NOMO-1 (cell line): ENCODE results near the gene WDR55.
A peak's percentile ranks its signal among the peaks of the same experiment; 100 is the strongest.
"Not testable (repeated sequence)": the region's sequence is repeated elsewhere in the genome, so short reads cannot be mapped to it uniquely, and the experiment has no call there.

Experiments used
- DNase-seq, 2 experiments: peaks; one replicate each; lab custom pipeline; 2025; ENCODE audit not compliant: unreplicated experiment in 2 of 2; lab: John Stamatoyannopoulos, UW

The WDR55 gene

DNA sequence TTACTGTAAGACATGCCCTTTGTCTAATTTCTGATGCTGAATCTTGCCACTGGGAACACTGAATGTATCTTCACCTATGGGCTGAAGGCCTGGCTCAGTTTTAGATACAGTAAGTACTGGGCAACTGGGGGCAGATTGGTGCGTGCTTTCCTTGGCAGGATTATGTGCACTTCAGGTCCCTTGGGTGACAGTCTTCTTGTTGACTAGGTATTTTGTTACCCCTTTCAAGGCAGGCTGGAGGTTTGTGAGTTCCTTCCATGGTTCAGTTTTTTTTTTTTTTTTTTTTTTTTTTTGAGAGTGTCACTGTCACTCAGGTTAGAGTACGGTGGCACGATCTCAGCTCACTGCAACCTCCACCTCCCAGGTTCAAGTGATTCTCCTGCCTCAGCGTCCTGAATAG, 43.1 kb downstream of the WDR55 start:
- DNase-seq: no peak

DNA sequence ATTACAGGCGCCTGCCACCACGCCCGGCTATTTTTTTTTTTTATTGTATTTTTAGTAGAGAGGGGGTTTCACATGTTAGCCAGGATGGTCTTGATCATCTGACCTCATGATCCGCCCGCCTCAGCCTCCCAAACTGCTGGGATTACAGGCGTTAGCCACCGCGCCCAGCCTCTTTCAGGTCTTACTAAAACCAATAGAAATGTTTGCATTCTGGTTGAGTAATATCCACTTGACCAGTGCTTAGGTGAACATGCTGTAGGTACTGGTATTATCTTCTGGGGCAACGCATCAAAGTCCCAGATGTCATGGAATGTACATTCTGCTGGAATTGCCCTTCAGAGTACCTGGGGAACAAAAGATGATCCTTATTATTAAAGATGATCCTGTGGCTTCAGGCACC, 44.1 kb downstream of the WDR55 start:
- not testable (repeated sequence) for DNase-seq

DNA sequence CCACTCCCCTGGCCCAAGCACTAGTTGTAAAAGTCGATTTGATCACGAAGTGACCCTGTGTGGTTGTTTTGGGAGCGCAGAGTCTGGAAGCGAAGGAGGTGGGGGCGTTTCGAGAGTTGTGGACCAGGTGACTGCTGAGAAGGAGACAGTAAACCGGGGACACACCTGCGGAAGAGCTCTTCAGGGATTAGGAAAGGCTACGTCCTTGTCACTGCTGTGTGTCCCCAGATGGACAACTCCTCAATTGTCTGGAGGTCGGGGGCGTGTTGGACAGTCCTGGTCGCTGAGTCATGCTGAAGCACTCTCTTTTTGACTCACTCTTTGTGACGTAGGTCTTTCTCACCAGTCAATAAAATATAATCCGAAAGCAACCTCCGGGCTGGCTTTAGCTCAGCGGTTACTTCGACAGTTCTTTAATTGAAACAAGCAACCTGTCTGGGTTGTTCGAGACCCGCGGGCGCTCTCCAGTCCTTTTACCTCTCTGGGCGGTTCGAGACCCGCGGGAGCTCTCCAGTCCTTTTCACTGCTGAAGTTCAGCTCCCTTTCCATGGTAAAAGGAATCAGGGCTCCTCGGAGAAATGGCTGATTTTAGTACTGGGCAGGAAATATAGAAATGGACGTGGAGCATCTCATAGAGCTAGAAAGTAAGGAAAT, 46.3 kb downstream of the WDR55 start:
- DNase-seq: peak; percentile 79 to 87

DNA sequence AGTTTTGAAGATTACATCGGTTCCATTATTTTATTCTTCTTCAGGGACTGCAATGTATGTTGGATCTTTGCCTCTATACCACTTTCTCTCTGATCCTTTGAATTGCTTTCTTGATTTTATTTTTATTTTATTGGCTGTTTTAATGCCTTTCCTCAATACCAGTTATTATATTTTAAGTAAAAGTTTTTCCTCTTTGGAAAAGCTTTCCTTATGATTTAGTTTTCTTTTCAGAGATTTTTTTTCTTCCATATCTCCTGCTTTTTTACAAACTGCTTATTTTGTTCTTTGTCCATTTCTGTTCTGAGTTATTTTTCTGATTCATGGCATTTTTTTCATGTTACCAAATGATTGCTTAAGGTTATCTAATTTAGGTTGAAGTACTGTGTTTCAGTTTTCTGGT, 47.1 kb downstream of the WDR55 start:
- DNase-seq: no peak

- DNase-seq: no peak
Observed at GRCh38 chr5:140713562-140714094, 48.9 kb downstream of the WDR55 start.

GRCh38 chr5:140716238-140716637, 51.5 kb downstream of the WDR55 start:
- DNase-seq: not testable (repeated sequence)

DNA sequence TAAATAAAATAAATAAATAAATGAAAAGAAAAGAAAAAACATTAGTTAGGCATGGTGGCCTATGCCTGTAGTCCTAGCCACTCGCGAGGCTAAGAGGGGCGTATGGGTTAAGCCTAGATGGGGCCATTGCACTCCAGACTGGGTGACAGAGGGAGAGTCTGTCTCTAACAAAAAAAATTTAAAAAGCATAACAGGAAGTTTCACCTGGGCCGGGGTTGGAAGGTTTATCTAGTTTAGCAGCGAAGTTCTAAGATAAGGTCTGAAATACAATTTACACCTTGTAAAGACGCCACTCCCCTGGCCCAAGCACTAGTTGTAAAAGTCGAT, 53.5 kb downstream of the WDR55 start:
- DNase-seq: no peak

DNA sequence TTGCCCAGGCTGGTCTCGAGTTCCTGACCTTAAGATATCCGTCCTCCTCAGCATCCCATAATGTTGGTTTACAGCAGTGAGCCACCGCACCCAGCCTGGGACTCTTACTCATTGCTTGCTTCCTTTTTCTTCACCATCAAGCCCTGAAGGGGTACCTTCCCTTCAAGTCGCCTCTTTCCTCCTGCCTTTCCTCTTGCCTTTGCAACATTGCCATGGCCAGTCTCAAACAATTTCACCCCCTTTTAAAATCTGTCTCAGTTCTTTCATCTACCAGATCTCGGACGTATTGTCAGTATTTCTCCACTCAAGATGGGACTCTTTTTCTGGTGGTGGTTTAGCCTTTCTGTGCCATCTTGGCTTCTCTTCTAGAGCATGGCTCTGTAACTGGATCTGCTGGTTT, 56.0 kb downstream of the WDR55 start:
- peak; percentile 21 to 31 for DNase-seq

DNA sequence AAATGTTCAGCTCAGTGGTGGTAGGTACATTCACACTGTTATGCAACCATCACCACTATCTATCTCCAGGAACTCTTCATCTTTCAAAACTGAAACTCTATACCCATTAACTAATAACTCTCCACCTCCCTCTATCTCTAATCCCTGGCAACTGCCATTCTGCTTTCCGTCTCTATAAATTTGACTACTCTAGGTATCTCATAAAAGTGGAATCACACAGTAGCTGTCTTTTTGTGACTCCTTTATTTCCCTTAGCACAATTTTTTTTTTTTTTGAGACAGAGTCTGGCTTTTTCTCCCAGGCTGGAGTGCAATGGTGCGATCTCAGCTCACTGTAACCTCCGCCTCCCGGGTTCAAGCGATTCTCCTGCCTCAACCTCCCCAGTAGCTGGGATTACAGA, 56.7 kb downstream of the WDR55 start:
- not testable (repeated sequence) for DNase-seq
